HEK293 (cell line): ENCODE measurements around the gene COL6A1.

Experiments used
- CTCF ChIA-PET: fragments of 350-600 bp; formaldehyde crosslinking; extraction: SDS; loops from one replicate; lab custom pipeline; 2021; ENCODE audit warnings: antibody characterized with exemption; lab: Yijun Ruan, JAX
- POLR2A ChIA-PET: fragments of 300-600 bp; formaldehyde crosslinking; extraction: SDS; loops from one replicate; lab custom pipeline; 2020; ENCODE audit warnings: antibody characterized with exemption, inconsistent platforms; lab: Yijun Ruan, JAX
- H3K27ac ChIP-seq: fragments of 200-500 bp; sonication (Bioruptor generic); 2 replicates; pipeline ENCODE4 v1.5.1; 2014; ENCODE audit warnings: low read depth, low read length, control low read depth, inconsistent platforms; ENCODE audit errors: extremely low read depth
- H3K36me3 ChIP-seq, 2 experiments: fragments of 200-500 bp in 1 of 2; sonication (Bioruptor generic) in 1 of 2; 1 replicate in 1 of 2; 2 replicates in 1 of 2; pipeline ENCODE4 v1.5.1; 2014 to 2017; ENCODE audit warnings: inconsistent platforms in 2 of 2, low read length in 2 of 2; ENCODE audit not compliant: control insufficient read depth in 2 of 2, insufficient read depth in 1 of 2
- H3K4me1 ChIP-seq: fragments of 200-500 bp; sonication (Bioruptor generic); 2 replicates; pipeline ENCODE4 v1.5.1; 2014; ENCODE audit warnings: mild to moderate bottlenecking, low read length, inconsistent platforms; ENCODE audit not compliant: control insufficient read depth, insufficient read depth
- H3K4me3 ChIP-seq: 2 replicates; pipeline ENCODE4 v1.5.1; 2011; ENCODE audit warnings: low read depth, mild to moderate bottlenecking, control low read depth, low read length, moderate library complexity
- H3K9me3 ChIP-seq: fragments of 200-500 bp; sonication (Bioruptor generic); 2 replicates; pipeline ENCODE4 v1.5.1; 2014; ENCODE audit warnings: low read depth, low read length, inconsistent platforms; ENCODE audit not compliant: control insufficient read depth, insufficient read depth
- BCL11A ChIP-seq: fragments of 450-650 bp; formaldehyde crosslinking; IDR thresholded peaks from 2 replicates; pipeline ENCODE4 v1.5.1; 2016; ENCODE audit warnings: low read depth, missing biosample characterization, missing genetic modification characterization
- GFI1B ChIP-seq: fragments of 450-650 bp; formaldehyde crosslinking; IDR thresholded peaks from 2 replicates; pipeline ENCODE4 v1.5.1; 2016; ENCODE audit warnings: missing biosample characterization, missing genetic modification characterization
- OVOL3 ChIP-seq: fragments of 450-650 bp; formaldehyde crosslinking; IDR thresholded peaks from 2 replicates; pipeline ENCODE4 v1.5.1; 2016; ENCODE audit warnings: missing biosample characterization, missing genetic modification characterization
- PATZ1 ChIP-seq: fragments of 450-650 bp; formaldehyde crosslinking; IDR thresholded peaks from 2 replicates; pipeline ENCODE4 v1.5.1; 2016; ENCODE audit warnings: missing biosample characterization, missing genetic modification characterization
- ZBTB7A ChIP-seq: fragments of 450-650 bp; formaldehyde crosslinking; IDR thresholded peaks from 2 replicates; pipeline ENCODE4 v1.5.1; 2016; ENCODE audit warnings: low read depth, missing biosample characterization, missing genetic modification characterization
- ZIC2 ChIP-seq: fragments of 450-650 bp; formaldehyde crosslinking; IDR thresholded peaks from 2 replicates; pipeline ENCODE4 v1.5.1; 2016; ENCODE audit warnings: missing biosample characterization, missing genetic modification characterization
- ZNF211 ChIP-seq: fragments of 450-650 bp; formaldehyde crosslinking; IDR thresholded peaks from 2 replicates; pipeline ENCODE4 v1.5.1; 2016; ENCODE audit warnings: low read depth, missing biosample characterization, missing genetic modification characterization
- ZNF23 ChIP-seq: fragments of 450-650 bp; formaldehyde crosslinking; IDR thresholded peaks from 2 replicates; pipeline ENCODE4 v1.5.1; 2016; ENCODE audit warnings: missing biosample characterization, missing genetic modification characterization, borderline replicate concordance
- ZNF280C ChIP-seq: fragments of 450-650 bp; formaldehyde crosslinking; IDR thresholded peaks from 2 replicates; pipeline ENCODE4 v1.5.1; 2016; ENCODE audit warnings: missing biosample characterization, missing genetic modification characterization
- ZNF280D ChIP-seq: fragments of 450-650 bp; formaldehyde crosslinking; IDR thresholded peaks from 2 replicates; pipeline ENCODE4 v1.5.1; 2016; ENCODE audit warnings: missing biosample characterization, missing genetic modification characterization
- ZNF292 ChIP-seq: fragments of 450-650 bp; formaldehyde crosslinking; IDR thresholded peaks from 2 replicates; pipeline ENCODE4 v1.5.1; 2016; ENCODE audit warnings: low read depth, missing biosample characterization, missing genetic modification characterization, borderline replicate concordance
- ZNF324 ChIP-seq: fragments of 450-650 bp; formaldehyde crosslinking; IDR thresholded peaks from 2 replicates; pipeline ENCODE4 v1.5.1; 2016; ENCODE audit warnings: missing biosample characterization, missing genetic modification characterization
- ZNF335 ChIP-seq: fragments of 450-650 bp; formaldehyde crosslinking; conservative IDR thresholded peaks from 2 replicates; pipeline ENCODE4 v1.5.1; 2016; ENCODE audit warnings: missing biosample characterization, missing genetic modification characterization
- ZNF544 ChIP-seq: fragments of 450-650 bp; formaldehyde crosslinking; IDR thresholded peaks from 2 replicates; pipeline ENCODE4 v1.5.0; 2017; ENCODE audit warnings: missing biosample characterization, missing genetic modification characterization
- ZNF580 ChIP-seq: fragments of 450-650 bp; formaldehyde crosslinking; IDR thresholded peaks from 2 replicates; pipeline ENCODE4 v1.5.1; 2016; ENCODE audit warnings: missing biosample characterization, missing genetic modification characterization
- ZNF658 ChIP-seq: fragments of 450-650 bp; formaldehyde crosslinking; IDR thresholded peaks from 2 replicates; pipeline ENCODE4; 2016; ENCODE audit warnings: missing biosample characterization, missing genetic modification characterization
- ZNF776 ChIP-seq: fragments of 450-650 bp; formaldehyde crosslinking; IDR thresholded peaks from 2 replicates; pipeline ENCODE4 v1.5.0; 2017; ENCODE audit warnings: missing biosample characterization, missing genetic modification characterization, borderline replicate concordance
- ZSCAN30 ChIP-seq: fragments of 450-650 bp; IDR thresholded peaks from 2 replicates; pipeline ENCODE4 v1.5.1; 2018; ENCODE audit warnings: missing biosample characterization, mild to moderate bottlenecking, missing genetic modification characterization, moderate library complexity

The COL6A1 gene

GRCh38 chr21:45987121-45987711, 5.6 kb downstream of the COL6A1 start (continued):
- no peak for TF ChIP-seq ZNF280C (tag by site-specific recombination)
- peak; percentile 65 for TF ChIP-seq BCL11A
- TF ChIP-seq ZSCAN30 (tag by site-specific recombination), result no peak
- TF ChIP-seq ZNF23 (tag by site-specific recombination), result no peak
- TF ChIP-seq ZNF292 (tag by site-specific recombination), result no peak
- TF ChIP-seq ZBTB7A, result 0 out of 2 replicates have a peak, but pooled peaks have one; percentile 30
- TF ChIP-seq OVOL3 (tag by site-specific recombination), result no peak
- TF ChIP-seq GFI1B (tag by site-specific recombination), result no peak
- TF ChIP-seq ZNF658, result no peak
- TF ChIP-seq ZNF280D (tag by site-specific recombination), result no peak
- TF ChIP-seq ZNF324 (tag by site-specific recombination), result no peak
- TF ChIP-seq ZNF335, result no peak
- no peak for TF ChIP-seq ZNF580 (tag by site-specific recombination)
- no peak for TF ChIP-seq ZNF776
- TF ChIP-seq ZNF211, result no peak
- TF ChIP-seq ZIC2, result no peak

GRCh38 chr21:45988366-45989347, 7.1 kb downstream of the COL6A1 start:
- Histone ChIP-seq H3K9me3 (no peaks in the 10 kb centered on the region), H3K4me1 (no peaks in the 10 kb centered on the region)
- POLR2A ChIA-PET, result interaction anchor here (0.6 kb wide), 1 partner anchor 264 kb away, joined by 3 read pairs; no protein-coding TSS in a partner anchor
- CTCF ChIA-PET, result no interaction called here
- TF ChIP-seq PATZ1 (tag by site-specific recombination) (peak; percentile 40; the same call in 1 of the 2 replicates), ZNF544 (no peak)
- TF ChIP-seq, all 188 proteins: peak for 1
- peaks cover 10 to 74% of the 10 kb centered on the region in 2 experiments; a peak in 2 of 3 replicates for H3K36me3 ChIP-seq
- H3K4me3 ChIP-seq, result no peak overlapping the region
- no peak overlapping the region for H3K27ac ChIP-seq
